Caco-2 (cell line): ENCODE results near the gene LIG1. TPM values are rescaled to one million over a fixed set of nuclear protein-coding genes. Genes with fewer than 3 reads are reported as not detected.

ENCODE experiments used
- BruUV-seq: library from RNA; stranded (reverse); fragments of 400-500 nt; replicated peaks from 2 replicates; lab custom pipeline; 2021; lab: Mats Ljungman, UMichigan
- CTCF ChIA-PET: fragments of 300-600 bp; sonication (Branson Sonifier 250); formaldehyde crosslinking; loops from one replicate; lab custom pipeline; 2022; ENCODE audit warnings: antibody characterized with exemption; lab: Charles Lee
- POLR2A ChIA-PET: fragments of 300-600 bp; sonication (Branson Sonifier 250); formaldehyde crosslinking; loops from one replicate; lab custom pipeline; 2022; ENCODE audit warnings: antibody characterized with exemption; lab: Charles Lee
- DNase-seq, 2 experiments: peaks; one replicate each; pipeline versions ENCODE4 v3.0.0 to v3.0.0-alpha.2; 2020 to 2022
- H3K27me3 ChIP-seq: replicated peaks from 2 replicates; pipeline ENCODE4 v1.6.0; 2011; ENCODE audit warnings: low read length; ENCODE audit not compliant: control insufficient read depth, insufficient read depth
- H3K36me3 ChIP-seq: 2 replicates; pipeline ENCODE4 v1.5.1; 2011; ENCODE audit warnings: low read length; ENCODE audit not compliant: control insufficient read depth, insufficient read depth
- H3K4me1 ChIP-seq: fragments of 250-450 bp; sonication (Bioruptor Pico); 2 replicates; pipeline ENCODE4 v1.5.1; 2020; ENCODE audit warnings: mild to moderate bottlenecking
- H3K4me3 ChIP-seq: 2 replicates; pipeline ENCODE4 v1.5.1; 2011; ENCODE audit warnings: low read depth, mild to moderate bottlenecking, control low read depth, low read length
- H3K9me3 ChIP-seq: fragments of 250-450 bp; sonication (Bioruptor Pico); 2 replicates; pipeline ENCODE4 v1.5.1; 2020; ENCODE audit warnings: mild to moderate bottlenecking, moderate library complexity
- H3K27ac Mint-ChIP-seq: one replicate; pipeline ENCODE4 v1.8.0; 2022; ENCODE audit warnings: mixed read lengths; ENCODE audit not compliant: unreplicated experiment
- H3K27me3 Mint-ChIP-seq: one replicate; pipeline ENCODE4 v1.8.0; 2022; ENCODE audit warnings: mixed read lengths; ENCODE audit not compliant: insufficient read depth, unreplicated experiment
- H3K36me3 Mint-ChIP-seq: one replicate; pipeline ENCODE4 v1.8.0; 2022; ENCODE audit warnings: mild to moderate bottlenecking, mixed read lengths; ENCODE audit not compliant: insufficient read depth, unreplicated experiment
- H3K4me1 Mint-ChIP-seq: one replicate; pipeline ENCODE4 v1.8.0; 2022; ENCODE audit warnings: low read depth, mixed read lengths; ENCODE audit not compliant: unreplicated experiment
- H3K4me3 Mint-ChIP-seq: one replicate; pipeline ENCODE4 v1.8.0; 2022; ENCODE audit warnings: mild to moderate bottlenecking, moderate library complexity, mixed read lengths; ENCODE audit not compliant: unreplicated experiment
- H3K9me3 Mint-ChIP-seq: one replicate; pipeline ENCODE4 v1.8.0; 2022; ENCODE audit warnings: mixed read lengths; ENCODE audit not compliant: unreplicated experiment
- CTCF ChIP-seq, 2 experiments: fragments of 200-600 bp in 1 of 2; IDR thresholded peaks; 1 replicate in 1 of 2; 2 replicates in 1 of 2; pipeline versions ENCODE4 v1.5.1 to v1.8.0; 2011 to 2022; ENCODE audit warnings: antibody characterized with exemption in 1 of 2, control low read depth in 1 of 2, inconsistent platforms in 1 of 2, low read depth in 1 of 2, low read length in 1 of 2, mild to moderate bottlenecking in 1 of 2, moderate library complexity in 1 of 2; ENCODE audit not compliant: insufficient read depth in 1 of 2, severe bottlenecking in 1 of 2, unreplicated experiment in 1 of 2
- intact Hi-C: fragments of 100-400 bp; cut with micrococcal nuclease; formaldehyde crosslinking; loops from one replicate; pipeline ENCODE4 v1.10.0; 2022; ENCODE audit not compliant: unreplicated experiment
- total RNA-seq: library from RNA; stranded (reverse); gene quantifications from 2 replicates; pipeline ENCODE4 v1.2.3, GENCODE V29; 2022

The LIG1 gene
- total RNA-seq, 1 experiment from 2014 or later = 78.7 TPM

- no peak for TF ChIP-seq CTCF (IDR thresholded peaks at IDR 0.05; ENCODE audit: insufficient read depth in 1 of 2, low read depth in 1 of 2, low read length in 1 of 2, severe bottlenecking in 1 of 2, unreplicated experiment in 1 of 2)
- CTCF ChIA-PET = interaction anchor here (0.6 kb wide), 1 partner anchor 1249 kb away, joined by 3 read pairs; no protein-coding TSS in a partner anchor
- no peak overlapping the region for H3K27ac Mint-ChIP-seq
- Histone ChIP-seq H3K4me3 (no peak overlapping the region), H3K36me3 (no peaks in the 10 kb centered on the region), H3K9me3 (no peaks in the 10 kb centered on the region), H3K4me1 (no peaks in the 10 kb centered on the region), H3K27me3 (no peaks in the 10 kb centered on the region)
- no peaks in the 10 kb centered on the region for H3K27me3 Mint-ChIP-seq
- H3K4me1 Mint-ChIP-seq = peaks cover 5% of the 10 kb centered on the region
- no peak for DNase-seq
- intact Hi-C loops = no loop called here
- H3K36me3 Mint-ChIP-seq = peaks cover 33% of the 10 kb centered on the region
- BruUV-seq = no TSS peak
- H3K9me3 Mint-ChIP-seq = no peaks in the 10 kb centered on the region
- no peak overlapping the region for H3K4me3 Mint-ChIP-seq
- POLR2A ChIA-PET = no interaction called here
These were observed 33.6 kb downstream of the LIG1 start for GRCh38 chr19:48136547-48136946.

DNA sequence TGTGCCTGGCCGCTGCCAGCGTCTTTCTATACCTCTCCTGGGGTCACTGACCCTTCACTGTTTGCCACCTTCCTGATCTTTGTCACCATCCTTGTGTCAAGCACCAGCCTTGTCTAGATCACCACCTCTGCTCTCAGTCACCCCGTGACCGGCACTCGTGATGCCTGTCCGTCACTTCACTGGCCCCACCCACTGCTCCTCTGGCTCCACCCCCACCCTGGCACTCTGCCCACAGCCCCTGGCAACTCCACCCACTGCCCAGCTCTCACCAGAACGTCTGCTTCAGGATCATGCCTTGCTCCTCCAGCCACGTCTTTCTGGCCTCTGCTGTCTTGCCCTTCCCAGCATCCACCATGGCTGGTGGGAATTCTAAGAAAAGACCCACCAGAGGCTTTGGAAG lies 34.7 kb downstream of the LIG1 start:
- Mint-ChIP-seq H3K9me3 (no peaks in the 10 kb centered on the region), H3K27me3 (no peaks in the 10 kb centered on the region), H3K4me1 (peaks cover 5% of the 10 kb centered on the region), H3K27ac (no peak overlapping the region), H3K36me3 (peaks cover 33% of the 10 kb centered on the region), H3K4me3 (no peak overlapping the region)
- no peaks in the 10 kb centered on the region for H3K4me1 ChIP-seq
- DNase-seq = no peak
- no peak overlapping the region for H3K4me3 ChIP-seq
- POLR2A ChIA-PET = no interaction called here
- H3K9me3 ChIP-seq = no peaks in the 10 kb centered on the region
- no peak for TF ChIP-seq CTCF (IDR thresholded peaks at IDR 0.05; ENCODE audit: insufficient read depth in 1 of 2, low read depth in 1 of 2, low read length in 1 of 2, severe bottlenecking in 1 of 2, unreplicated experiment in 1 of 2)
- no peaks in the 10 kb centered on the region for H3K36me3 ChIP-seq
- intact Hi-C loops = no loop called here
- CTCF ChIA-PET = no interaction called here
- H3K27me3 ChIP-seq = no peaks in the 10 kb centered on the region
- no TSS peak for BruUV-seq

GRCh38 chr19:48133094-48133493 lies 37.0 kb downstream of the LIG1 start:
- Histone ChIP-seq H3K36me3 (no peaks in the 10 kb centered on the region), H3K4me1 (no peaks in the 10 kb centered on the region), H3K9me3 (no peaks in the 10 kb centered on the region), H3K4me3 (no peak overlapping the region), H3K27me3 (no peaks in the 10 kb centered on the region)
- no peaks in the 10 kb centered on the region for H3K4me1 Mint-ChIP-seq
- peaks cover 26% of the 10 kb centered on the region for H3K36me3 Mint-ChIP-seq
- H3K27ac Mint-ChIP-seq = no peak overlapping the region
- POLR2A ChIA-PET = no interaction called here
- TF ChIP-seq CTCF (IDR thresholded peaks at IDR 0.05; ENCODE audit: insufficient read depth in 1 of 2, low read depth in 1 of 2, low read length in 1 of 2, severe bottlenecking in 1 of 2, unreplicated experiment in 1 of 2) = no peak
- H3K9me3 Mint-ChIP-seq = no peaks in the 10 kb centered on the region
- no peak overlapping the region for H3K4me3 Mint-ChIP-seq
- intact Hi-C loops = no loop called here
- no TSS peak for BruUV-seq
- no peak for DNase-seq
- CTCF ChIA-PET = no interaction called here
- no peaks in the 10 kb centered on the region for H3K27me3 Mint-ChIP-seq
